Left ventricle myocardium inferior (tissue), 1 donor: ENCODE measurements around the gene CERK. TPM values are rescaled to one million over a fixed set of nuclear protein-coding genes. Genes with fewer than 3 reads are reported as not detected.

Source experiments
- DNase-seq: peaks from one replicate; pipeline ENCODE4 v3.0.0-alpha.2; 2020
- H3K27ac ChIP-seq: fragments of 200-600 bp; replicated peaks from 2 replicates; pipeline ENCODE4 v1.8.0; 2021
- H3K27me3 ChIP-seq: fragments of 200-600 bp; 2 replicates; pipeline ENCODE4 v1.8.0; 2021; ENCODE audit warnings: low read depth
- H3K36me3 ChIP-seq: fragments of 200-600 bp; 2 replicates; pipeline ENCODE4 v1.8.0; 2021
- H3K4me1 ChIP-seq: fragments of 200-600 bp; 2 replicates; pipeline ENCODE4 v1.8.0; 2021
- H3K4me3 ChIP-seq: fragments of 200-600 bp; 2 replicates; pipeline ENCODE4 v1.8.0; 2021; ENCODE audit warnings: mild to moderate bottlenecking, moderate library complexity
- H3K9me3 ChIP-seq: fragments of 200-600 bp; replicated peaks from 2 replicates; pipeline ENCODE4 v1.8.0; 2021
- intact Hi-C: fragments of 100-400 bp; cut with micrococcal nuclease; formaldehyde crosslinking; loops from one replicate; pipeline ENCODE4 v1.11.0; 2022
- total RNA-seq: library from RNA; stranded (reverse); fragmentation: NEBNext Ultra II Directional; extraction: Animal tissue kit (Norgen Biotek cat#: 25700); gene quantifications from one replicate; pipeline ENCODE4 v1.2.1, GENCODE V29; 2021
- TF ChIP-seq, protein P1 (sequence below): fragments of 200-600 bp; IDR thresholded peaks from 2 replicates; pipeline ENCODE4 v1.8.0; 2021; ENCODE audit warnings: antibody characterized with exemption, mild to moderate bottlenecking, borderline replicate concordance
- donor health status: DM: no; HTN: yes; CAD: no; lungs with severe emphysema.

The CERK gene
- total RNA-seq, 1 donor from 2014 or later: 76.9 TPM

DNA sequence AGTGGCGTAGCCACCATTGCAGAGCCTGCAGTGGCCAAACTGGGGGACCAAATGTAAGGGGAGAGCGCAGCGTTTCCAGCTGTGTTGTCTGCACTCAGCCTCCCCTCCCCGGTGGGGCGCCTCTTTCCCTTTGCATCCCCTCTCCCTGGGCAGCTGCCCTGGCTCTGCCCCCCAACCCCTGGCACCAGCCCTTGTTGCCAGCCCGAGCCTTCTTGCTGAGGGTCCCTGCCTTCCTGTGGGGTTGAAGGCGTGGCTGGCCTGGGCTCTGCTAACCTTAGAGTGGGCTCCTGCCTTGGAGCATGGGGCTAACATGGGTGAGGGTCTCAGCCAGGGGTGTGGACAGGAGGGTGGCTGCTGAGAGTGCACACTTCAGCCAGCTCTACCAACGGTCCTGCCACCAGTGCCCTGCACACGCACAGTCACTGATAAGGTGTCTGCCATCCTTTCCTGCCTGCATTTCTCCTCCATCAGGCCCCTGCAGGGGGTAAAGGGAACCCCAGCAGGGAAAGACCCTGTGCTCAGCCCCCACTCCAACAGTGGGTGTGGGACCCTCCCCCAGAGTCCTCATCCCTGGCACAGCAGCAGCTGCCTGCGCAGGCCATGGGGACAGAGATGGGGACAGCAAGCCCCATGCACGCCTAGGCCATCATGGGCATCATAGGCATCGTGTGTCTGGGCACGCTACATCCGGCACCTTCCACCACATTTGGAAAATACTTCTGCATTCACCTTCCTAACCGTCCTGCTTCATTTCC is 43.5 kb downstream of the CERK start:
- Histone ChIP-seq H3K27me3 (no peaks in the 10 kb centered on the region), H3K9me3 (no peaks in the 10 kb centered on the region), H3K4me3 (no peak overlapping the region), H3K27ac (no peak overlapping the region), H3K4me1 (peaks cover 5% of the 10 kb centered on the region), H3K36me3 (peaks cover 100% of the 10 kb centered on the region)
- intact Hi-C loops: no loop called here
- TF ChIP-seq, protein P1, sequence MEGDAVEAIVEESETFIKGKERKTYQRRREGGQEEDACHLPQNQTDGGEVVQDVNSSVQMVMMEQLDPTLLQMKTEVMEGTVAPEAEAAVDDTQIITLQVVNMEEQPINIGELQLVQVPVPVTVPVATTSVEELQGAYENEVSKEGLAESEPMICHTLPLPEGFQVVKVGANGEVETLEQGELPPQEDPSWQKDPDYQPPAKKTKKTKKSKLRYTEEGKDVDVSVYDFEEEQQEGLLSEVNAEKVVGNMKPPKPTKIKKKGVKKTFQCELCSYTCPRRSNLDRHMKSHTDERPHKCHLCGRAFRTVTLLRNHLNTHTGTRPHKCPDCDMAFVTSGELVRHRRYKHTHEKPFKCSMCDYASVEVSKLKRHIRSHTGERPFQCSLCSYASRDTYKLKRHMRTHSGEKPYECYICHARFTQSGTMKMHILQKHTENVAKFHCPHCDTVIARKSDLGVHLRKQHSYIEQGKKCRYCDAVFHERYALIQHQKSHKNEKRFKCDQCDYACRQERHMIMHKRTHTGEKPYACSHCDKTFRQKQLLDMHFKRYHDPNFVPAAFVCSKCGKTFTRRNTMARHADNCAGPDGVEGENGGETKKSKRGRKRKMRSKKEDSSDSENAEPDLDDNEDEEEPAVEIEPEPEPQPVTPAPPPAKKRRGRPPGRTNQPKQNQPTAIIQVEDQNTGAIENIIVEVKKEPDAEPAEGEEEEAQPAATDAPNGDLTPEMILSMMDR: no peak
- DNase-seq: no peak

DNA sequence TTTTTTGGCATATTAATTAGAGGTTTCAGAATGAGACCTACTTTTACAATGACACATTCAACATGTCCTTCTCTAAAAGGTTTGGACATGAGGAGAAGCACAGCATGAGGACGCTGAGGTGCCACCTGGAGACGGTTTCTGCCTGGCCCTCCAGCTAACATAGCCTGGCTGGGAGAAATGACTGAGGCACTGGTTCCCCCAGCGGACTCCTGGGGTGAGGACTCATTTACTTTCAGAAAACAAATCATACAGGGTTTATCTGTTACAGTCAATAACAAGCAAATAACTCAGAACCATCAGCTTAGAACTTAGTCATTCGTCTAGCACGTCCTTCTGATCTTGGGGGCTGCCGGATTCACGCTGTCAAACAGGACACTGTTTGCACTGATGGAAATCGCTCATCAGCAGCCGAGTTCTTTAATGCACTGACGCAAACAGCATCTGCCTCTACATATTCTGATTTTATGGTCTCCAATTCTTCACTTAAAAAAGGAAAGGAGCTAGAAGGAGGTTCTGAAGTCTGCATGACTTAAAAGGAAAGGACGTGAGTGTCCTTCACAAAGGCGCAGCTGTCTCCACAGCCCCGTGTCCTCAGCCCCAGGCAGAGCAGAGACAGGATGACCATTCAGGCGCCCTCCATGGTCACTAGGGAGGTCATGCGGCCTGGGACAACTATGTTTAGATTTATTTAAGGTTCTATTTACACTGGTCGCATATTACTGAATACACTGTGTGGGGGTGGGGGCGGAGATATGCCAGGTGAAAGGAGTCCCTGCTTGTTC is 44.2 kb downstream of the CERK start:
- peaks cover 100% of the 10 kb centered on the region for H3K36me3 ChIP-seq

DNA sequence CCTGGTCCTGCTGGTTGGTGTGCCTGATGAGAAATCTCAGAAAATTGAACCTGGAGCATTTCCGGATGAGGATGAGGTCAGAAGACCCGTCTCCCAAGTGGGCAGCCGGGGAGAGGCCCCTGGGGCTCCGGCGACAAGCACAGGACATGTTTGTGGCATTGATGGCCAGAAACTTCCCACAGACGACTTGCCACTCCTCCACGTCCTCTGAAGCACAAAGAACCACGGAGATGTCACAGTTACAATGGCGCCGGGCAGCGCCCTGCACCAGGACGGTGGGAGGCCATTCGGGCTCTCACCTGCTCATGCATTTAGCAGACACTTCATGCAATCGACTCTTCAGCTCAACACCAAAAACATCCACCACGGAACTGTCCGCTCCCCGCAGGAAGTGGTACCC is 46.5 kb downstream of the CERK start:
- Histone ChIP-seq H3K36me3 (peaks cover 92% of the 10 kb centered on the region), H3K27me3 (no peaks in the 10 kb centered on the region), H3K27ac (no peak overlapping the region), H3K4me3 (no peak overlapping the region), H3K4me1 (peaks cover 35% of the 10 kb centered on the region), H3K9me3 (no peaks in the 10 kb centered on the region)
- no peak for DNase-seq
- intact Hi-C loops: no loop called here
- TF ChIP-seq, protein P1: no peak

More for the DNA sequence above, 44.2 kb downstream of the CERK start:
- Histone ChIP-seq H3K9me3 (no peaks in the 10 kb centered on the region), H3K4me1 (peaks cover 13% of the 10 kb centered on the region), H3K27me3 (no peaks in the 10 kb centered on the region), H3K27ac (no peak overlapping the region), H3K4me3 (no peak overlapping the region)
- TF ChIP-seq, protein P1: no peak
- intact Hi-C loops: no loop called here
- peak; percentile 9 for DNase-seq

DNA sequence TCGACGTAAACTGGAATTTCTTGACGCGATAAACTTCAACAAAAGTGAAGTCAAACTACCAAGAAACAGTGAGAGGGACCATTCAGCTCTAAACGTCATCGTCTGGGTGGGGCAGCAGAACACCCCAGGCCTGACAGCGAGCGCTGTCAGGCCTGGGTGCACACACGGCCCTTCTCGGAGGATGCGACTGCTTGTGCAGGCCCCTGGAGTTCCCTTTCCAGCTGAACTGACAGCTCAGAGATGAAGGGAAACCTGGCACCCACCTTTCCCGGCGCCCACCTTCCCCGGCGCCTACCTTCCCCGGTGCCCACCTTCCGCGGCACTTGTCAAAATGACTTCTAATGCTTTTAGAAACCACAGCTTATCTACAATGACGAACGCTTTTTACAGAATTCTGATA is 47.9 kb downstream of the CERK start:
- H3K27ac ChIP-seq: peak overlapping the region; percentile 92
- TF ChIP-seq, protein P1: no peak
- H3K27me3 ChIP-seq: no peaks in the 10 kb centered on the region
- peaks cover 49% of the 10 kb centered on the region for H3K4me1 ChIP-seq
- no peak overlapping the region for H3K4me3 ChIP-seq
- intact Hi-C loops: no loop called here
- peaks cover 81% of the 10 kb centered on the region for H3K36me3 ChIP-seq
- DNase-seq: peak; percentile 2
- no peaks in the 10 kb centered on the region for H3K9me3 ChIP-seq

DNA sequence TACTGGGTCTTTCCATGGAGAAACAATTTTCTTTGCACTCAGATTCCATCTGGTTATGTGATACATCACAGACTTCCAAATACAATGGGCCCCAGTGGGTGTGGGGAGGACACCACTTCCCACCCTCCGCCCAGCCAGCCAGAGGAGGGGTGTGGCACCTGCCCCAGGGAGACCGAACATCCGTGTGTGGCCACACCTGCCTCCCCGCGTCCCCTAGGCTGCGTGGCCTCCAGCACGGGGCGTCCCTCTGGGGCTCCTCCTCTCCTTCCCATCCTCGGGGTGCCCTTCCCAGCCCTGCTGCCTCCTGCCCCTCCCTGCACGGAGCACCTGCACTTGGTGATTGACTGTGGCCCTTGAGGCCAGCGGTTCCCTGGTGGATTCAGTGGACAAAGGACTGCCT is 49.1 kb downstream of the CERK start:
- Histone ChIP-seq H3K4me1 (peaks cover 61% of the 10 kb centered on the region), H3K9me3 (no peaks in the 10 kb centered on the region), H3K27me3 (no peaks in the 10 kb centered on the region), H3K27ac (peak overlapping the region; percentile 92), H3K36me3 (peaks cover 70% of the 10 kb centered on the region), H3K4me3 (no peak overlapping the region)
- TF ChIP-seq, protein P1: no peak
- intact Hi-C loops: no loop called here
- peak; percentile 68 for DNase-seq
